ENCODE measurements around the gene TRABD.

Gene TRABD

GRCh38 chr22:50151571-50152537, 33.9 kb upstream of the TRABD start:
- Histone ChIP-seq H2AFZ (ENCODE audit: low read depth, low read length) (no peak overlapping the region), H4K20me1 (ENCODE audit: insufficient read depth, low read length) (peaks cover 4% of the 10 kb centered on the region; the same call in 1 of the 2 replicates), H3K27ac (ENCODE audit: low read length) (no peak overlapping the region), H3K79me2 (ENCODE audit: insufficient read depth, low read length) (no peaks in the 10 kb centered on the region), H3K4me3 (ENCODE audit: low read depth in 1 of 2, low read length in 2 of 2) (no peak overlapping the region), H3K9me3 (ENCODE audit: insufficient read depth, low read length, severe bottlenecking) (no peaks in the 10 kb centered on the region), H3K27me3 (ENCODE audit: insufficient read depth, low read length, poor library complexity) (no peaks in the 10 kb centered on the region), H3K4me1 (ENCODE audit: insufficient read depth, low read length) (no peaks in the 10 kb centered on the region), H3K9ac (ENCODE audit: low read depth, low read length) (no peak overlapping the region), H3K36me3 (ENCODE audit: insufficient read depth, low read length) (no peaks in the 10 kb centered on the region), H3K4me2 (ENCODE audit: insufficient read depth, low read length) (no peak overlapping the region)
- TF ChIP-seq CTCF (IDR thresholded peaks at IDR 0.05; ENCODE audit: borderline replicate concordance, extremely low read depth, low read length, poor library complexity, severe bottlenecking) (no peak), EZH2 (IDR thresholded peaks at IDR 0.05; ENCODE audit: borderline replicate concordance, low read depth, low read length, severe bottlenecking) (no peak)
- ATAC-seq (ENCODE audit: insufficient read depth, low read depth), result no peak
- DNase-seq, result no peak

- H3K27ac ChIP-seq (ENCODE audit: low read length), result no peak overlapping the region
- DNase-seq, result no peak
- no peaks in the 10 kb centered on the region for H3K9me3 ChIP-seq (ENCODE audit: insufficient read depth, low read length, severe bottlenecking)
- no peak for ATAC-seq (ENCODE audit: insufficient read depth, low read depth)
- H3K4me2 ChIP-seq (ENCODE audit: insufficient read depth, low read length), result no peak overlapping the region
- peaks cover 5% of the 10 kb centered on the region for H3K27me3 ChIP-seq (ENCODE audit: insufficient read depth, low read length, poor library complexity)
- no peak overlapping the region for H3K4me3 ChIP-seq (ENCODE audit: low read depth in 1 of 2, low read length in 2 of 2)
- no peak overlapping the region for H2AFZ ChIP-seq (ENCODE audit: low read depth, low read length)
- TF ChIP-seq CTCF (IDR thresholded peaks at IDR 0.05; ENCODE audit: borderline replicate concordance, extremely low read depth, low read length, poor library complexity, severe bottlenecking) (no peak), EZH2 (IDR thresholded peaks at IDR 0.05; ENCODE audit: borderline replicate concordance, low read depth, low read length, severe bottlenecking) (no peak)
- H4K20me1 ChIP-seq (ENCODE audit: insufficient read depth, low read length), result peaks cover 7% of the 10 kb centered on the region; the same call in 1 of the 2 replicates
- H3K4me1 ChIP-seq (ENCODE audit: insufficient read depth, low read length), result no peaks in the 10 kb centered on the region
- no peaks in the 10 kb centered on the region for H3K36me3 ChIP-seq (ENCODE audit: insufficient read depth, low read length)
- no peak overlapping the region for H3K9ac ChIP-seq (ENCODE audit: low read depth, low read length)
- no peaks in the 10 kb centered on the region for H3K79me2 ChIP-seq (ENCODE audit: insufficient read depth, low read length)
Observed at GRCh38 chr22:50153056-50153755, 32.5 kb upstream of the TRABD start.

DNA sequence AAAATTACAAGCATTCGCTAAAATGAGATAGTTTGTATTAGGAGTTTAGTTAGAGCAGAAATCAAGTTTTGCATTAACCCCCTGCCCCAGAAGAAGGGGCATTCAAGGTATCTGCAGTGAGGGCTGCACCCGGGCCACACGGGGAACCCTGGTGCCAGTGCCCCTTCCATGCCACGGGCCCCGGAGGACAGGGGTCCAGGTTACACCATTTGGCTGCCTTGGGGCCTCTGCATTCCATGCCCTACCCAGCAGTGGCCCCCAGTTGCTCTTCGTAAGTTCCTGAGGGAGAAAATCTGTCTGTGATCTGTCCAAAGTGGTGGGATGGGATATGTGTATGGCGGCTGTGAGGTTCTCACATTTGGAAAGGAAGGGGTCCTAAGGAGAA, 32.0 kb upstream of the TRABD start:
- no peak overlapping the region for H2AFZ ChIP-seq (ENCODE audit: low read depth, low read length)
- ATAC-seq (ENCODE audit: insufficient read depth, low read depth), result no peak
- H3K9ac ChIP-seq (ENCODE audit: low read depth, low read length), result no peak overlapping the region

More for the DNA sequence above, 32.0 kb upstream of the TRABD start:
- Histone ChIP-seq H3K9me3 (ENCODE audit: insufficient read depth, low read length, severe bottlenecking) (no peaks in the 10 kb centered on the region), H3K36me3 (ENCODE audit: insufficient read depth, low read length) (no peaks in the 10 kb centered on the region), H3K27me3 (ENCODE audit: insufficient read depth, low read length, poor library complexity) (peaks cover 5% of the 10 kb centered on the region), H3K4me3 (ENCODE audit: low read depth in 1 of 2, low read length in 2 of 2) (no peak overlapping the region), H4K20me1 (ENCODE audit: insufficient read depth, low read length) (peaks cover 7% of the 10 kb centered on the region; the same call in 1 of the 2 replicates), H3K4me1 (ENCODE audit: insufficient read depth, low read length) (no peaks in the 10 kb centered on the region), H3K27ac (ENCODE audit: low read length) (no peak overlapping the region), H3K79me2 (ENCODE audit: insufficient read depth, low read length) (no peaks in the 10 kb centered on the region), H3K4me2 (ENCODE audit: insufficient read depth, low read length) (no peak overlapping the region)
- DNase-seq, result no peak
- TF ChIP-seq CTCF (IDR thresholded peaks at IDR 0.05; ENCODE audit: borderline replicate concordance, extremely low read depth, low read length, poor library complexity, severe bottlenecking) (no peak), EZH2 (IDR thresholded peaks at IDR 0.05; ENCODE audit: borderline replicate concordance, low read depth, low read length, severe bottlenecking) (no peak)
